GM12801 (cell line): ENCODE results near the gene MAG.

Source experiments
- CTCF ChIP-seq: IDR thresholded peaks from one replicate; pipeline ENCODE4 v1.5.1; 2011; ENCODE audit warnings: control low read depth; ENCODE audit not compliant: insufficient read length; ENCODE audit errors: extremely low read depth

The MAG gene

GRCh38 chr19:35288906-35289305 is 3.1 kb upstream of the MAG start:
- TF ChIP-seq CTCF: no peak

DNA sequence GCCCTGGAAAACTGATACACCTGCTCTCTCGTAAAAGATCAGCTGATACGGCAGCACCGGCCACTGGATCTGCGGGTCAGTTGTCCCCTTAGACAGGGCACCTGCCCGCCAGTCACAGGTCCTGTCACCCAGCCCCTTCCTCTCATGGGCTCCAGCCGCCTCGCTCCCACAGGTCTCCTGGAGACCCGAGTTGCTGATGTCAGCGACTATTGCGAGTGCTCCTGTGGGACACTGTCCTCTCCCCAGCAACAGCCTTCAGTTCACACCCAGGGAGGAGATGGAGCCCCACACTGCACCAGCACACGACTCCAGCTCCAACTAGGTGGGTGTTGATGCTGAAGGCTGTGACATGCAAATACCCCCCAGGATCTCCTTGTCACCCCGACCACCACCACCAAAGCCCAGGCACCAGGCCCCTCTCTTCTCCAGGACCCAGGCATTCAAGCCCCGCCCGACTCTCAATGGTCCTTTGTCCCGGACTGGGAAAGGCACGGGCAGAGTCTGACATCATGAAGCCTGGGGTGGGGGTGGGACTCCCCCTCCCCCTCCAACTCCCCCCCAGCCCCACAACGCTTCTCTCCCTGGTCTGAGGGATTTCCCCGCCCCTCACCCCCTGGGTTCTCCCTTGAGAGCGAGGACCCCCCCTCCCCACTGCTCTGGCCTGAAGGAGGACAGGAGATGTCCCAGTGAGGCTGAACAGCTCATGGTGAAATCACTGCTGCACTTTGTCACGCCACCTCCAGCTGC is 1.4 kb upstream of the MAG start:
- no peak for TF ChIP-seq CTCF

DNA sequence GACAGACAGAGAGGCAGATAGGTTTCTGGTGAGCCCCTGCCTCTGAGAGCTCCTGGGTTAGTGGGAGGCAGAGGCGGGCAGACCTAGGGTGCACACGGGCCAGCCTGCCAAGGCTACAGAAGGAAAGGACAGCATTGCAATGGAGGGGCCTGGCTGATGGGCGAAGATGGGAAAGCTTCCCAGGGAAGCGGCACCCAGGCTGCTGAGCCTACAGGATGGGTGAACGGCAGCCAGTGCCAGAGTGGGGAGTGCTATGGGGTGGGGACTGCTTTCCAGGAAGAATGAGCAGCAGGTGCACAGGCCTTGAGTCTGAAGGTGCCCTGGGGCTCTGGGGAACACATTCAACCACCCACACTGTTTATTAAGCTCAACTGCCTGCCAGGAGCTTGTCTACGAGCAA is 702 bp upstream of the MAG start:
- no peak for TF ChIP-seq CTCF

GRCh38 chr19:35292421-35293362 is 731 bp downstream of the MAG start:
- no peak for TF ChIP-seq CTCF

GRCh38 chr19:35293363-35293739 is 1.4 kb downstream of the MAG start:
- no peak for TF ChIP-seq CTCF

- TF ChIP-seq CTCF: no peak
Measured at GRCh38 chr19:35293808-35294207, 1.8 kb downstream of the MAG start.

DNA sequence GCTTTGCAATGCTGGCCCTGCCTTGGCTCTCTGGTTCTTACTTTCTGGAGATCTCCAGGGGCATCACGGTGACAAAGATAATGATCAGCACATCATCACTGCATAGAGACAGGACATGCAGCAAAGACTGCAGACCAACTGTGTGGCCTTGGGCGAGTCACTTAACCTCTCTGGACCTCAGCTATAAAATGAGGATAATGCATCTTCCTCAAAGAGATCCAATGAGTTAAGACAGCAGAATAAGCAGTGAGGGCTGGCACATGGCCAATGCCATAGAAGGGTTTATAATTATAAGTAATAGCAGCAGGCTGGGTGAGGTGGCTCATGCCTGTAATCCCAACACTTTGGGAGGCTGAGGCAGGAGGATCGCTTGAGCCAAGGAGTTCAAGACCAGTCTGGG is 2.4 kb downstream of the MAG start:
- no peak for TF ChIP-seq CTCF
